Left ventricle myocardium superior (tissue), 1 donor: ENCODE data around the gene IQSEC3. TPM values are rescaled to one million over a fixed set of nuclear protein-coding genes. Genes with fewer than 3 reads are reported as not detected.
"Not testable (repeated sequence)": the region's sequence is repeated elsewhere in the genome, so short reads cannot be mapped to it uniquely, and the experiment has no call there.

Source experiments
- ATAC-seq: fragments of 200-7000 bp; cut with Tn5 transposase; one replicate; pipeline ENCODE4 v1.9.1; 2020; ENCODE audit warnings: mild to moderate bottlenecking, moderate library complexity
- DNase-seq: peaks from one replicate; pipeline ENCODE4 v3.0.0-alpha.2; 2020
- intact Hi-C: fragments of 100-400 bp; cut with micrococcal nuclease; formaldehyde crosslinking; loops from one replicate; pipeline ENCODE4 v1.11.0; 2022
- total RNA-seq: library from RNA; stranded (reverse); fragmentation: NEBNext Ultra II Directional; extraction: Animal tissue kit (Norgen Biotek cat#: 25700); gene quantifications from one replicate; pipeline ENCODE4 v1.2.1, GENCODE V29; 2021
- donor health status: DM: no; HTN: yes; CAD: no; lungs with severe emphysema.

The IQSEC3 gene
- total RNA-seq, 1 donor from 2014 or later, result 1.3 TPM

DNA sequence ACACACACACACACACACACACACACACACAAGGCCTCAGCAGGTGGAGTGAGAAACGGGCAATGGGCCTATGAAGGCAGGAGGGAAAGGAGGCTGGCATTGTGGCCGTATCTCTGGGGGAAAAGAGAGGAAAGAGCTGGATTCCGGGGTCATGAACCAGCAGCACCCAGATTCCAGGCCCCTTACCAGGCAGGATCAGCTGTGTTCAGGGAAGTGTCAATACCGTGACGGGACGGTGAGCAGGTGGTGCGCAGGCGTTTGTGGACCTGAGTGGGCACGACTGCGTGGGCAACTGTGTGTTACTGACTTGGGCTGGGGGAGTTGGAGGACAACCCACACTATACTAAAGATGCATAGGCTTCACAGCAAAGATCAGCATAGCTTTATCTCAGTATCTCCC lies 9.5 kb downstream of the IQSEC3 start:
- ATAC-seq, intact Hi-C loops, DNase-seq: not testable (repeated sequence)

DNA sequence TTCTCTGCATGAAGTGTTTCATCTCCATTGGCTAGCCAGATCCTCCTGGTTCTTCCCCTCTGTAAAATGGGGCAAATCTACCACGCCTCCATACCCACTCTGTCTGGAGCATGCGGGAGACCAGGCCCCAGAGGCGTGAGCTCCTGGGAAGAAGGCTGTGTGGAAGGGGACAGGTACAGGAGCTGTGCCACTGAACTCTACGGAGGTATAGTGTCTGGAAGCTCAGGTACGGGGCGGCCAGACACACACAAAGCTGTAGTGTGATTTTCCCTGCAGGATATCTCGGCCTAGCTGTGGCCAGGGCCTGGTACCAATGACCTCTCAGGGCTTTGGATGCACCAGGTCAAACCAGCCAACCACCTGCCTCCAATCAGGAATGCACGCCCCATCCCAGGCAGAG lies 10.0 kb downstream of the IQSEC3 start:
- DNase-seq, ATAC-seq, intact Hi-C loops: not testable (repeated sequence)

DNA sequence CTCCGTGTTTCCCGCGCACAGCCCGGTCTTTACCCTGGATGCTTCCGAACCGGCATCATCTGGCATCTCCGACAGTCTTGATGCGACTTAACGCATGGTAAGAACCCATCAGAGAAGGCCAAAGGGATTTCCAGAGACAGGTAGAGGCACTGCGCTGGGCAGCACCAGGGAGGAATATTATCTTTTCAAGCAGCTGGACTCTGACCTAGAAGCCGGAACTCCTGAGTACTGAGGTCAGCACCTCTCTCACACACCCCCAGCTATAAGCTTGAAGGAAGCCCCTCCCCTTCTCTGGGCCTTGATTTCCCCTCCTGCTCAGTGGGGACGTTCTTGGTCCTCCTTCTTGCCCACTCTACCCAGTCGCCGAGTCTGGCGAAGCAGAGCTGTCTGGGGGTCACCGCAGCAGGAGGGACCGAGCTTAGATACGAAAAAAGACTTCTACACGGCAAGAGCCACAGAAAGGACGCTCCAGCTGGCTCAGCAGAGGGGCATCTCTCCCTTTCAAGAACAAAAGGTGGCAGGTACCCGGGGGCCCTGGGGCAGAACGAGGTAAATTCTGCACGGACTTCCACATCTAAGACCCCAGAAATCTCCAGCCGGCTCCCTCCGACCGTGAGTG lies 10.6 kb downstream of the IQSEC3 start:
- DNase-seq, ATAC-seq, intact Hi-C loops: not testable (repeated sequence)

DNA sequence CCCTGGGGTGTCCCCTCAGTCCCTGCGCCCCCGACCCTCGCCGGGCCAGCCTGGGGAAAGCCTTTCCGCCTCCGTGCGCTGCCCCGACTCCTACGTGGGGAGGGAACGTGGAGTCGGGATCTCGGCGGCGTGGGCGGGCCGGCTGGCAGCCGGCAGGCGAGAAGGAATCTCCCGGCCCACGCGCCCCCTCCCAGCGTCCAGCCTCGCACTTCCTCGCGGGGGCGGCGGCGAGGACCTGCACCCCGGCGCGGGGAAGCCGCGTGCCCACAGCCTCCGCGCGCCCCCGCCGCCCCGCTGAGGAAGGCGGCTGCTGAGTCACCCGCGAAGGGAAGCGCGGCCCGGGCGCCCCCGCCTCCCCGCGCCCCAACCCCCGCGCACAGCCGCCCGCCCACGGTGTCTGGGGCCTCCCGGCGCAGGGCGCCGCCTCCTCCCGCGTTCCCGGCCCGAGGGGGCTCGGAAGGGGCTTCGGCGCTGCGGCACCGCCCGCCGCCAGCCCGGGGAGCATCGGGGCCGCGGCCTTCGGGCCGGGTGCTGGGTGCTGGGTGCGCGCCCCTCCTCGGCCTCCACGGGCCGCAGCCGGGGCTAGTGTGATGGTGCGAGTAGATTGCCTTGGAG lies 11.3 kb downstream of the IQSEC3 start:
- intact Hi-C loops, DNase-seq: not testable (repeated sequence)
- ATAC-seq, result peak; percentile 13

DNA sequence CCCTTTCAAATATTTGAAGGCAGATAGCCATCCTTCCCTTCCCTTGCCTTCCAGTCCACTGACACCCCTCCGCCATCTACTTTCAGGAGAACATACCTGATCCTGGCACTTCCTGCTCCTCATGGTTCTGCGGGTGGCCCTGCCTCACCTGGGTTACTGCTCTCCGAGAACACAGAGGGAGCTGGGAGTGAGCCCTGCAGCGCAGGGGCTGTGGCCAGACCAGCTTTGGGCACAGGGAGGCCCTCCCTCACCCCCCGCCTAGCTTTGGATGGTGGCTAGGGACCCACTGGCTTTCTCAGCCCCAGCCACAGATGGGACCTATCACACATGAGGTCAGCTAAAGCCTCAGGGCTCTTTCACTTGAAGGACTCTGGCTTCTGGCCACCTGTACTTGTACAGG lies 12.4 kb downstream of the IQSEC3 start:
- DNase-seq, result no peak
- ATAC-seq, result no peak

DNA sequence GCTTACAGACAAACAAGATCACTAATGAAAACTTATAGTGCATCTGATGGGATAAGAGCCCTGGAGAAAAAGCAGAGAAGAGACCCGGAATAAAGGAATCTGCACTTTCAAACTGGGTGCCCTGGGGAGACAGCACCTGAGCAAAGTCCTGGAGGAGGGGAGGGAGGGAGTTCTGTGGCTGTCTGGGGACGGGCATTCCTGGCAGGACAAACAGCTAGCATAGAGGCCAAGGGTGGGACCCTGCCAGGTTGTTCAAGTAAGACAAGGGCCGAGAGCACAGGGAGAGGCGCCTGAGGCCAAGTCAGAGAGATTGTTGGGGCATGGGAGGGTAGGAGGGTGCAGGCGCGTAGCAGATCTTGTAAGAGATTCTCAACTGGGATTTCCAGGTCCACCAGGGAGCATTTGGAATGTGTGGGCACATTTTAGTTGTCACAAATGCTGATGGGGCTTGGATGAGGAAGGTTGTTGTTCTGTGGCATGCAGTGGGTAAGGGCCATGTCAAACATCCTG lies 14.2 kb downstream of the IQSEC3 start:
- DNase-seq, result no peak
- intact Hi-C loops, result no loop called here
- peak; percentile 55 for ATAC-seq

More for the DNA sequence above, 12.4 kb downstream of the IQSEC3 start:
- intact Hi-C loops, result no loop called here

DNA sequence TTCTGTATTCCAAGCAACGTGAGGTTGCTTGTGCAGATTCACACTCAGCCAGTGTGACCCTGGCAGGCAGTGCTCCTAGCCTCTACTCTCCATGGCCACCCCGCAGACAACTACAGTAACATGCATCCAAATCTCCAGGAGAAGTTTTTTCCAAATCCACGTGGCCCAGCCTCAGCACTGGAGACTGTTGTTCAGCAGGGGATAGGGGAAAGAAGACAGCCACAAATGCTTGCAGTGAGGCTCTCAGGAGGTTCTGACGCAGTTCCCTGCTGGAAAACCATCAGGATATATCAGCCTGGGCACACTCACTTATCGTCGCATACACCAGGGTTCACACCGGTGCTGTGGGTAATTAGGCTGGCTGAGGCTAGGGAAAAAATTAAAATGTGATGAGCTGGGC lies 16.2 kb downstream of the IQSEC3 start:
- intact Hi-C loops, result no loop called here
- ATAC-seq (no peak), DNase-seq (no peak)

DNA sequence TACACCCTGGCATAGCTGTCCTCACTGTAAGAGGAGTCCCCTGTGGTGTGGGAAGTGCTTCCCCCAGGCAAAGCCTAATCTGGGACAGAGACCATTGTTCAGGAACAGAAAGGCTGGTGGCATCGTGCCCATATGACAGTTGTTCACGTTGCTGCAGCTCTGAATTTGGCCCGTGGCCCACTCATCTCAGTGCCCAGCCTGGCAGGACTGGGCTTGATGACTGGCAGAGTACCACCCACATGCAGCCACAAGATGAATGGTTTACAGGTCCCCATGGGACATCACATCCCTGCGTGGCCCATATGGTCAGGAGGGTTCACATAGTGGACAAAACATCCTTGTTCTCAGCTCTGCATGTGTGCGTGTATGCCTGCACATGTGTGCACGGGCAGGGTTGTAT lies 17.5 kb downstream of the IQSEC3 start:
- DNase-seq (no peak), ATAC-seq (no peak)
- intact Hi-C loops, result no loop called here

DNA sequence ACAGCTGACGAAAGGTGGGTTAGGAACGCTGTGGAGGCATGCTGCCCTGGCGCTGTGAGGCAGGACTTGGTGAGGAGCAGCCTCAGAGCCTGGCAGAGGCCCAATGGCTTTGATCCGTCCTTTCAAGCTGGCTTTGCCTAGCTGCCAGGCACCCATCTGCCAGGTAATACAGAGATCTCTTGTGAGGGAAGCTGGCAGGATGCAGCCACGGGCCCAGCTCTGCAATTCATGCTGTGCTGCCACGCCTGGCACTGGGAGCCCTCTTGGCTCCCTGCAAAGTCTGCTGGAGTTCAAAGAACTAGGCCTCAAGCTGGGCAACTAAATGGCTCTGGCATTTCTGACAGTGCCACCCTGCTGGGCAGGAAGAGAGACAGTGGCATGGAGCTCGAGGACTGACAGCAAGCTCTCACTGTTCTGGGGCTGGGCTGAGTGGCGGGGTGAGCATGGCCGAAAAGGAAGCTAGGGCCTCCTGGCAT lies 18.7 kb downstream of the IQSEC3 start:
- ATAC-seq (no peak), DNase-seq (no peak)
- intact Hi-C loops, result no loop called here

DNA sequence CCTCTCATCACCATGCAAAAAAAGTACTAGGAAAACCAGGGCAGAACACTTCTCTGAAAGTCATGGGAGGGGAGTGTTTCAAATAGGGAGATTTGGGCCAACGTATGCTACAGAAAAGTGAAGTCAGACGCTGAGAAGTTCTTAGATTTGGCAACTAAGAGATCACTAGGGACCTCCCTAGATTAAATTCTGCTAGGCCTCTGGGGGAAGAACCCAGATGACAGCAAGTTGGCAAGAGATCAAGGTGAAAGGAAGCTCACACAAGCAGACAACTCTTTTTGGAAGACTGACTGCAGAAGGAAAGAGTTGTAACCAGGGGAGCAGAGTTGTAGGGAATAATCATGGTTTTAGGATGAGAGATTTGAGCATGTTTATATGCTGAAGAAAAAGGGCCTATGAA lies 20.7 kb downstream of the IQSEC3 start:
- DNase-seq, result no peak
- ATAC-seq, result no peak
- intact Hi-C loops, result no loop called here

DNA sequence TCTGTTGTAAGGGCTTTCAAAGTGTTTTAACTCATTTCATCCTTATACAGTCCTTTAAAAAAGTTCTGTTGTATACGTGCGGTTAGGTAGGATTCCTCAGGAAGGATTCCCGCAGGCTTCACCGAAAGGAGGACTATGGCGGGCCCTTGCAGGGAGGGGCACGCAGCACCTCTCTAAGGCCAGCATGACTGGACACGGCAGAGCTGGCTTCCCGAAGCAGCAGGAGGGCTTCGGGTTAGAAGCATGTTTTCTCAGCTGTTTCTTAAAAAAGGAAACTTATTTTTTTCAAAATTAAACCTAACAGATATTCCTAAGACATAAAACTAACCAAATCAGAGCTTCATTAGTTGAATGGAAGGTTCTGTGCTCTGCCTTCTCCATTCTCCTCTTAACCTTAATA lies 21.3 kb downstream of the IQSEC3 start:
- ATAC-seq, result no peak
- DNase-seq, result no peak
- intact Hi-C loops, result no loop called here

DNA sequence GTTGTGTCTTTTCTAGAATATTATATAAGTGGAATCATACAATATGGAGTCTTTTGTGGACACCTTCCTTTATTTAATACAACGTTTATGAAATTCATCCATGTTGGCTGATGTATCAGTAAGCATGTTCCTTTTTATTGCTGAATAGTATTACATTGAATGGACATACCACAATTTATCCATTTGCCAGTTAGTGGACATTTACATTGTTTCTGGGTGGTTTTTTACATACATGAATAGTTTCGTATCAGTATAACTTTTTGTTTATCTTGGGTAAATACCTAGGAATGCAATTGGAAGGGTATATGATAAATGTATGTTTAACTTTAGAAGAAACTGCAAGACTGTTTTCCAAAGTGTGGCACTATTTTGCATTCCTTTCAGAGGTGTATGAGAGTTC lies 23.1 kb downstream of the IQSEC3 start:
- intact Hi-C loops, result no loop called here
- DNase-seq (no peak), ATAC-seq (no peak)

DNA sequence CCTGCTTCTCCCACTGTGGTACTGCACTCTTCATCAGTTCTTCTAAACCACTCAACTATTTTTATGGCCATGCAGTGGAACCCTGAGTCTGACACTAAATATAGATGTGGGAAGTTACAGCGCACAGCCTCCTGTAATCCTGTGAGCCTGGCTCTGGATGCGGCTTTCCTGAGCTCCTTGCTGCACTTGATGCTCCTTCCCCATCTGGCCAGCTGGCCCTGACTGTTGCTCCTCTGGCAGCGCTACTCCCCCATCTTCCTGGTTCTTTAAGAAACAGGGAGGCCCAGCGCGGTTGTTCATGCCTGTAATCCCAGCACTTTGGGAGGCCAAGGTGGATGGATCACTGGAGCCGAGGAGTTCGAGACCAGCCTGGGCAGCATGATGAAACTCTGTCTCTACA lies 24.6 kb downstream of the IQSEC3 start:
- ATAC-seq (no peak), DNase-seq (no peak)
- intact Hi-C loops, result no loop called here

DNA sequence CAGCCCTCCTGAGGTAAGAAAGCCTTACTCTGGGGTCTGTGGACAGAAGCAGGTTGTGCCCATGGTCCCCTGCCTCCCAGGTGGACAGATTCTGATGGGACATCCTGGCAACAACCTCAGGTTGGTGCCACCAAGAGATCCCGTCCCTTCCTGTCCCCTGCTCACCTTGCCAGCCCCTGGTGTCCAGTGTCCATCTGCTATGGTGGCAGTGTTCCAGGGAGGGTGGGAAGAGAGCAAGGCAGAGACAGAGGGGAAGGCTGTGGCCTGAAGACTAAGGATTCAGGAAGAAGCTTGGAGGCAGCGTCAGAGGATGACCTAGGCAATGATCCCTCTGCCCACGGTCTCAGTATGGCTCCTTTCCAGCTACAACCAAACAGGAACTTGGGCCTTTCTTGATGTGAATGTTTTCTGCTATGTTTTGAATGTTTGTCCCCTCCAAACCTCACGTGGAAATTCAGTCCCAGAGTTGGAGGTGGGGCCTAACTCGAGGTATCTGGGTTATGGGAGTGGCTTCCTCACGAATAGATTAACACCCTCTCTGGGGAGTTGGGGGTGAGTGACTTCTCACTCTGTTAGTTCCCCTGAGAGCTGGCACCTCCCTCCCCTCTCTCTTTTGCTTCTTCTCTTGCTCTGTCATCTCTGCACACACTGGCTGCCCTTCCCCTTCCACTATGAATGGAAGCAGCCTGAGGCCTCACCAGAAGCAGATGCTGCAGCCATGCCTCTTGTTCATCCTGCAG lies 26.9 kb downstream of the IQSEC3 start:
- DNase-seq (no peak), ATAC-seq (no peak)
- intact Hi-C loops, result no loop called here

DNA sequence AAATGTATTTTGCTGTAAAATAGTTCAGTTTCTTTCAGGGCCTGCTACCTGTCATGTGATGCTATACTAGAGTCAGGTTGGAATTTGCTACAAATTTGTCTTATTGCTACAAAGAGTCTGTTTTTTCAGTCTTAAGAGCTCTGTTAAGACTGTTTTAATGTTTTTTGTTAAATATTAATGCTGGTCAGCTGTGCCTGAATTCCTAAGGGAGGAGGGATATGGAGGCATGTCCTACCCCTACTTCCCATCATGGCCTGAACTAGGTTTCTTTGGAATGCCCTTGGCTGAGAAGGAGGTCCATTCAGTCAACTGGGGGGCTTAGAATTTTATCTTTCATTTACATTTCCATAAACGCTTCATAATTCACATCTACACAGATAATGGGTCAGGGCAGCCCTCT lies 30.0 kb downstream of the IQSEC3 start:
- intact Hi-C loops, result no loop called here
- no peak for ATAC-seq

DNA sequence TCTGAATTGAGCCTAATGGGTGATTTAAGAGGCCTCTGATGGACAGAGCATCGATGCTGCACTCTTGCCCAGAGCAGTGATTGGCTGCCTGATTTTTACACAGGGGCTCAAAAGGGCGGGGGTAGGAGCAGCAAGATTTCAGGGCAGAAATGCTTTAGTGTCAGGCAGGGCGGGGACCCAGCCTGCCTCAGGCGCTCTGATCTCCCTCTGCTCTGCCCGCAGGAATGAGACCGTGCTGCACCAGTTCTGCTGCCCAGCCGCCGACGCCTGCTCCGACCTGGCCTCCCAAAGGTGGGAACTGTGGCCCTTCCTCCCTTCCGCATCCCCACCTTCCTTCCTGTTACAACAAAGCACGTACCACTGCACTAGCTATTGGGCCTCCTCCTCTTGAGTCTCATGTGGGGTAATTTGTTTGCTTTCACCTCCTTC lies 32.4 kb downstream of the IQSEC3 start:
- intact Hi-C loops, result no loop called here
- DNase-seq (no peak), ATAC-seq (no peak)

More for the DNA sequence above, 30.0 kb downstream of the IQSEC3 start:
- no peak for DNase-seq

DNA sequence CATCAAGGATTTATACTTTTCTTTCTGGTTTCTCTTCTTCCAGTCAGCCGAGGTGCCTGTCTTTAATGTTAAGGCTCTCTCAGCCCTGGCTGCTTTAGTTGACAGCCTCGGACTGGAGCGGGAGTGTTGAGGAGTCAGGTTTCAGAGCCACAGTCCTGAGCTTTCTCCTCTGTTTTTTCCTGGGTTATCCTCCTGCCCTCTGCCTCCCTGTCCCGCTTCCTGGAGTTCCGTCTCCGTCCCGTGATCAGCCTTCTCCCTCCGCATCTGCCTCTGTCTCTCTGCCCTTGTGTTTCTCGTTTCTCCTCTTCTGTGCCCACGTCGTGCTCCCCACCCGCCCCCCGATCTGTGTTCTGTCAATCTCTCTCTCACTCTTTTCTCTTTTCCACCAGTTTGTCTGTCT lies 33.0 kb downstream of the IQSEC3 start:
- intact Hi-C loops, result no loop called here
- DNase-seq (no peak), ATAC-seq (no peak)

DNA sequence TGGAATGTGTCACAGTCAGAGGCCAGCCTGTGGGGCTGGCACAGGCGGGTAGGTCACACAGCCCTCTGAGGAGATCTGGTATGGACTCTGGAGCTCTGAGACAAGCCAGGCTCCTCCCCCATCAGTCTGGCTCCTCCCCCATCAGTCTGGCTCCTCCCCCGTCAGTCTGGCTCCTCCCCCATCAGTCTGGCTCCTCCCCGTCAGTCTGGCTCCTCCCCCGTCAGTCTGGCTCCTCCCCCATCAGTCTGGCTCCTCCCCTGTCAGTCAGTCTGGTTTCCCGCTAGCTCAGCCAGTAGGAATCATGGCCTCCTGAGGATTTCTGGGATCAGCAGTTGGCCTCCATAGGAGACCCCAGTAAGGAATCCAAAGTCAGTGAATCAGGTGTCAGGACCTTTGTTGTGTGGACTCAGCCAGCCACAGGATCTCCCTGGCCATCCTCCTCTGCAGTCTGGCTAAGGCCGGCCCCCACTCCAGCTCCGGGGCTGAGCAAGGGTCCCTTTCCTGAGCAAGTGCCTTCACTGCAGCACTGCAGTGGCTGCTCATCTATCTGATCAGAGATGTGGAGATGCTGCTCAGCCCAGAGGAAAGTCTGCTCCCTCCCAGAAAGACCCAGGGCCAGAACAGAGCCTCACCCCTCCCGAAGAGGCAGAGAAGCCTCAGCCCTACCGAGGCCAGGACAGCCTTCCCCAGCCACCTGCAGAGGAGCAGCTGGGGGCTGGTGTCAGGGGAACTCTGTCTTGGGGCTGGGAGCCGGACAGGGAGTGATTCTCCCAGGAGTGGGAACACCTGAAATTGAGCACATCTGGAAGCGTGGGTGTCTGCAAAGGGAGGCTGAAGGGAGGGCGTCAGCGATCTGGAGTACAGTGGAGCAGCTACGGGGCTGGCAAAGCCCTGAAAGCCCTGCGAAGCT lies 35.7 kb downstream of the IQSEC3 start:
- ATAC-seq (no peak), DNase-seq (no peak)
- intact Hi-C loops, result no loop called here

DNA sequence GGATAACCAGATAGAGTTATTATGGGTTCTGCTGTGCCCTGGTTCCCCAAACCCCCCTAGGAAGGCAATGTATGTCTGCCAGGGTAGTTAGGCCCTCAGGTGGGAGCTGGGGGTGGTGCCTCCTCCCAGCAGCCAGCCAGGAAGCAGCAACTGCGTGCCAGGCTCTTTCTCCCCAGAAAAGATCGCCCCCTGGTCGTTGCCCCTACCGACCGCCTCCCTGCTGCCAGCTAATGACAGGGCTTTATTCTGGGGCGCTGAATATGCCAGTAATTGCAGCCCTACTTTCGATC lies 36.3 kb downstream of the IQSEC3 start:
- intact Hi-C loops, result no loop called here
- DNase-seq, result no peak
- no peak for ATAC-seq
